GM12872 (cell line): ENCODE data around the gene UCP2.

ENCODE experiments used
- TF ChIP-seq, protein P1 (sequence below): IDR thresholded peaks from 3 replicates; pipeline ENCODE4 v1.5.1; 2011; ENCODE audit warnings: low read depth, mild to moderate bottlenecking, low read length, moderate library complexity; ENCODE audit not compliant: insufficient read depth

UCP2 gene

DNA sequence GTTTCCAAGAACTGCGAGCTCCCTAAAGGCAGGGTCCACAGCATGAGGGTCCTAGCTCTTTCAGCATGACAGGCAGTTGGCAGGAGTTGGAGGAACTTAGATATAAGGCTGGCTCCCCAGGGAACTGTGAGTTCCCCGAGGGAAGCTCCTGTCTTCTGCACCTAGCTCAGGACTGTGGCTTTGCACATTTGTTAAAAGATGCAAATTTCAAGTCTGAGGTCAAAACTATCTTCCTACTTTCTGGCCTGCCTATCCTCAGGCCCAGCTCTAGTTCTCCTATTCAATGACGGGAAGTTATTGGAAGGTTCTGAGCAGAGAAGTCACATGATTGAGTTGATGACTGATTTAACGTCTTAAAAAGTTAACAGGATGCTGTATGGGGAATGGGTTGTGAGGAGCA, 37.9 kb upstream of the UCP2 start:
- TF ChIP-seq, protein P1, sequence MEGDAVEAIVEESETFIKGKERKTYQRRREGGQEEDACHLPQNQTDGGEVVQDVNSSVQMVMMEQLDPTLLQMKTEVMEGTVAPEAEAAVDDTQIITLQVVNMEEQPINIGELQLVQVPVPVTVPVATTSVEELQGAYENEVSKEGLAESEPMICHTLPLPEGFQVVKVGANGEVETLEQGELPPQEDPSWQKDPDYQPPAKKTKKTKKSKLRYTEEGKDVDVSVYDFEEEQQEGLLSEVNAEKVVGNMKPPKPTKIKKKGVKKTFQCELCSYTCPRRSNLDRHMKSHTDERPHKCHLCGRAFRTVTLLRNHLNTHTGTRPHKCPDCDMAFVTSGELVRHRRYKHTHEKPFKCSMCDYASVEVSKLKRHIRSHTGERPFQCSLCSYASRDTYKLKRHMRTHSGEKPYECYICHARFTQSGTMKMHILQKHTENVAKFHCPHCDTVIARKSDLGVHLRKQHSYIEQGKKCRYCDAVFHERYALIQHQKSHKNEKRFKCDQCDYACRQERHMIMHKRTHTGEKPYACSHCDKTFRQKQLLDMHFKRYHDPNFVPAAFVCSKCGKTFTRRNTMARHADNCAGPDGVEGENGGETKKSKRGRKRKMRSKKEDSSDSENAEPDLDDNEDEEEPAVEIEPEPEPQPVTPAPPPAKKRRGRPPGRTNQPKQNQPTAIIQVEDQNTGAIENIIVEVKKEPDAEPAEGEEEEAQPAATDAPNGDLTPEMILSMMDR, result no peak

DNA sequence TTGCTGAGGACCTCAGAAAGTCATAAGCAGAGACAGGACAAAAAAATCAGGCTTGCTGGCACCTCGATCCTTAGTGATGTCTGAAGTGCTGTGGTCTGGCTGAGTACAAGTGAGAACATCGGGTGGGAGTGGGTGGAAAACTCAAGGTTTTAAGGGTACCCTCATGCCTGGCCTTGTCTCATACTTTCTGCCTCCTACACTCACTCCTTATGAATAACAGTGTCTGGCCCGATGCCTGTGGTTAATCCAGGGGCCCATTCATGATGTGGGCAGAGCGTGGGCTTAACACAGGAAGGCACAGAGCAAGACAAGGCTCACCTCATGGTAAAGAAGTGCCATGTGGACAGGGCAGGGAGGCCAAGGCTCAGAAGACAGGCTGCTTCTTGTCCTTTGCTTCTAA, 37.2 kb upstream of the UCP2 start:
- TF ChIP-seq, protein P1, result no peak

DNA sequence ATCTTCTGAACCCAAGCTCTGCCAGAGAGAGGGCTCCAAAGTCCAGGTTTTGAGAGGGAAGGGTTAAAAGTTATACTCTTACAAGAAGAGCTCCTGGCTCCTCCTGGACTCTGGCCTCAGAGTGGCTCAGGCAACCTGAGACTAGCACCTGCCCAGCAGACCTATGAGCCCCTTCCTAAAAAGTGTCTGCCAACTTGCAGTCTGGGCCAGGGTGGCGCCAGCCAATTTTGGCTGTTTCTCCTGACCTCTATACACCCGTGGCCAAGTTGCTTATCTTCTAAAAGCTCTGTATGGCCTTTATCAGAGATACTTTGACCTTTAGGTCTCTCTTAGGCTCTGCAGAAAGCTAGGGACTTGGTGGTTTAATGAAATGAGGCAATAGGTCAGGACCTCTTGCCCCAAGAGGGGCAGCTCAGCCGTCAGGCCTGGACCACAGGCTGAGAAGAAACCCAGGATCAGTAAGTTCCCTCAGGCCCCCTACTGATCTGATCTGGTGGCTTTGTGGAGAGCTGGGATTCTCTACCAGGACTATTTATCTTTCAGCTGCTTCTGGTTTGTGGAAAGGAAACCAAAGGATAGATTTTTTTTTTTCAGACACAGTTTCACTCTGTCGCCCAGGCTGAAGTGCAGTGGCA, 36.6 kb upstream of the UCP2 start:
- TF ChIP-seq, protein P1, result no peak

DNA sequence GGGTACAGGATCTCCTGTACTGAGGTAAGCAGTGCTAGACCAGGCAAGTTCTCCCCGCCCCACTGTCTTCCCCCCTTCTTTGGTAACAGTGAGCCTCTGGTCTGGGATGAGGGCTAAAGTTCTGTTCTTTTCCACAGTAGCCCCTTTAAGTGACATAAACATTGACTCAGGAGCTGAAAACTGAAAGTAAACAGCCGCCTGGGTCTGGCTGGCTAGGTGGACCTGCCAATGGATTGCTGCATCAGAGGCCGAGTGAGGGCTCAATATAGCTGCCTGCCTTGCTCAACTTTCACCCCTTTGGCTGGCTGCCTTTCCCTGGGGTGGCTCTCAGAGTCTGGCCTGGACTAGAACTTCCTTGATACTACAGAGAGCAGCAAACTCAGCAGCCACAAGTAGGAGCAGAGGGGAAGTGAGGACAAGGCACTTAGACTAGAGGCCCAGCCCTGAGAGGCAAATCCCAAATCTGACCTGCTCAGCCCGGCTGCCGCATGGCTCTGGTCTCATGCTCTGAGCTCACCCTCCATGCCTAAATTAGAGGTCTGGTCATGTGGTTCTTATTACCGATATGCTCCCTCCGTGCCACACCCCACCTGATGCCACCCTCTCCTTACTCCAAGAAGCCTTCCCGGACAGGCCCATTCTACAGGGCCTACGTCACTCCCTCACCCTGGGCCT, 35.8 kb upstream of the UCP2 start:
- TF ChIP-seq, protein P1, result no peak

DNA sequence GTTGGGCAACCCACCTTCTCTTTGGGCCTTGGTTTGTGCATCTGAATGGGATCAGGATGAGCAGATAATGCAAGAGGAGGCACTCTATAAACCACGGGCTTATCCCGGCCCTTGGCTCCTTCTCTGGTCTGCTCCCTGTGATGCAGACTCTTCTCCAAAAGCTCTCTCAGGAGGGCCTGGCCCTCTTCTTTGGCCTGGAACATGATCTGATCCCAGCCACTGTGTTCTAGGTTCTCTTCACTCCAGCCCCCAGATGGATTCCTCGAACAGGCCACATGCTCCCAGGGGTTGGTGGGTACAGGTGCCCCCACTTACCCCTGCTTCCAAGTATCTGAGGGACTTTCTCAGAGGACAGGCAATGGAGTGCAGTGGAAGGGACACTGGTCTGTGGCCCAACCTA, 35.0 kb upstream of the UCP2 start:
- TF ChIP-seq, protein P1, result no peak

DNA sequence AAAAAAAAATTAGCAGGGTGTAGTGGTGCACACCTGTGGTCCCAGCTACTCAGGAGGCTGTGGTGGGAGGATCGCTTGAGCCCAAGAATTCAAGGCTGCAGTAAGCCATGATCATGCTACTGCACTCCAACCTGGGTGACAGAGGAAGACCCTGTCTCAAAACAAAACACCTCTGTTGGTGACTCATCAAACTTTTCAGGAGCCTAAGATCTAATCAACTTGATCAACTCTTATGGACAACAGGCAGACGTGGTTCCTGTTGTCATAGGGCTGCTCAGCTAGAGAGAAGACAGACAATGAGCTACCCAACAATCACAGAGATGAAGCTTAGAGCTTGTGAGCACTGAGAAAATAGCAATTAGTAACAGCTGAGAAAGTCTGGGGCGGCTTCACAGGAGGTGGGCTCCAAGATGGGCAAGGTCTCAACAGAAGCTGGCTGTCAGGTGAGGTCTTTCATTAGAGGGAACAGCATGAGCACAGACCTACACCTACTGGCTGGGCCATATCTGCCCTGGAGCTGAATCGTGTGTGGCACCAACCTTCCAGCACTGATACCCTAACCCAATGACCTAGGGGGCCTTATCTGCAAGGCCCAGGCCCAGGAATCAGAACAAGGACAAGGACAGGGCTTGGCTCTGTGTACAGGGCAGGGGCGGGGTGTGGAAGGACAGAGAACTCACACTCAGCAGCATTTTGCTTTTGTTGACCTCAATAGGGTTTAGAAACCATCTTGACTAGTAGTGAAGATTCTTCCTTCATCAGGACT, 33.5 kb upstream of the UCP2 start:
- TF ChIP-seq, protein P1, result no peak

DNA sequence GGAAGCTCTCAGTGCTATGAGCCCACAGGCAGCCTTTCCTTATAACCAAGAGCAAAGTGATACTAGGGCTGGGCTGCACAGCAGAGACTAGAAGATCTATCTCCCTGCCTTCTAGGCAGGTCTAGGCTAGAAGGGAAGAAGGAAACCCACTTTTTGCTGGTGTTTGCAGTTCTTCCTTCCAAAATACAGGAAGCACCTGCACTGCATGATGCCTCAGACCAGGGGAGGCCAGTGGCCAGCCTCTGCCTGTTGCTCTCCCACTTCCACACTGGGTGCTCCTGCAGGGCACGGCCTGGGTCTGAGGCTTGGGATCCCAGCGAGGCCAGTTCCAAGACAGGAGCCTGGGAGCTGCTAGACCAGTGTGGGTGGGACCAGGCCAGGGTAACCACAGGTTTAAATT, 32.2 kb upstream of the UCP2 start:
- TF ChIP-seq, protein P1, result no peak
